Lower lobe of right lung (tissue), 2 donors: ENCODE measurements around the gene WBP4. TPM values are rescaled to one million over a fixed set of nuclear protein-coding genes. Genes with fewer than 3 reads are reported as not detected.

Experiments used
- ATAC-seq, 2 donors: fragments of 200-7000 bp; cut with Tn5 transposase; one replicate each; pipeline ENCODE4 v1.9.1; 2020 to 2022; ENCODE audit warnings: mild to moderate bottlenecking in 2 of 2, moderate library complexity in 2 of 2
- DNase-seq: peaks from one replicate; pipeline ENCODE4 v3.0.0-alpha.2; 2020
- H3K27ac ChIP-seq: fragments of 200-600 bp; one replicate; pipeline ENCODE4 v1.8.0; 2022
- H3K27me3 ChIP-seq: fragments of 200-600 bp; one replicate; pipeline ENCODE4 v1.8.0; 2022; ENCODE audit warnings: low read depth
- H3K36me3 ChIP-seq: fragments of 200-600 bp; one replicate; pipeline ENCODE4 v1.8.0; 2022; ENCODE audit warnings: mild to moderate bottlenecking
- H3K4me1 ChIP-seq: fragments of 200-600 bp; one replicate; pipeline ENCODE4 v1.8.0; 2022
- H3K4me3 ChIP-seq: fragments of 200-600 bp; one replicate; pipeline ENCODE4 v1.8.0; 2022; ENCODE audit warnings: mild to moderate bottlenecking
- H3K9me3 ChIP-seq: fragments of 200-600 bp; one replicate; pipeline ENCODE4 v1.8.0; 2022
- intact Hi-C: fragments of 100-400 bp; cut with DNase I; formaldehyde crosslinking; loops from one replicate; pipeline ENCODE4 v1.11.0; 2022
- total RNA-seq: library from RNA; stranded (reverse); fragmentation: NEBNext Ultra II Directional; extraction: Animal tissue kit (Norgen Biotek cat#: 25700); gene quantifications from one replicate; pipeline ENCODE4 v1.2.1, GENCODE V29; 2021
- TF ChIP-seq, protein P1 (sequence below): fragments of 200-600 bp; IDR thresholded peaks from one replicate; pipeline ENCODE4 v1.8.0; 2022; ENCODE audit warnings: antibody characterized with exemption, mild to moderate bottlenecking
- donor health status: DM: no; HTN: yes; CAD: no; lungs with severe emphysema.

WBP4 gene
- total RNA-seq, 1 donor from 2014 or later, result 10.8 TPM

DNA sequence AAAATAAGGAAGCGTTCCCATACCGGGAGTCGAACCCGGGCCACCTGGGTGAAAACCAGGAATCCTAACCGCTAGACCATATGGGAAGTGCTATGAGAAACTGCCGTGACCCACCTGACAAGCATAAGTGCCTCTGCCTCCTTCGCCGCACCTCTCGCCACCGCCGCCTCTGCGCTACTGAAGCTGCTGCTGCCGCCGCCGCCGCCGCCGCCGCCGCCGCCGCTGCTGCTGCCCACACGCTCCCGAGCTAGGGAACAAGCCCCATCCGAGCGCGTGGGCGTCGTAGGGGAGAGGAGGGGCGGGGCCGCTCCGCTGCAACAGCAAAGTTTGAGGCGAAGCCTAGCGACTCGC, 610 bp upstream of the WBP4 start:
- intact Hi-C loops, result no loop called here
- no peaks in the 10 kb centered on the region for H3K27me3 ChIP-seq
- TF ChIP-seq, protein P1, sequence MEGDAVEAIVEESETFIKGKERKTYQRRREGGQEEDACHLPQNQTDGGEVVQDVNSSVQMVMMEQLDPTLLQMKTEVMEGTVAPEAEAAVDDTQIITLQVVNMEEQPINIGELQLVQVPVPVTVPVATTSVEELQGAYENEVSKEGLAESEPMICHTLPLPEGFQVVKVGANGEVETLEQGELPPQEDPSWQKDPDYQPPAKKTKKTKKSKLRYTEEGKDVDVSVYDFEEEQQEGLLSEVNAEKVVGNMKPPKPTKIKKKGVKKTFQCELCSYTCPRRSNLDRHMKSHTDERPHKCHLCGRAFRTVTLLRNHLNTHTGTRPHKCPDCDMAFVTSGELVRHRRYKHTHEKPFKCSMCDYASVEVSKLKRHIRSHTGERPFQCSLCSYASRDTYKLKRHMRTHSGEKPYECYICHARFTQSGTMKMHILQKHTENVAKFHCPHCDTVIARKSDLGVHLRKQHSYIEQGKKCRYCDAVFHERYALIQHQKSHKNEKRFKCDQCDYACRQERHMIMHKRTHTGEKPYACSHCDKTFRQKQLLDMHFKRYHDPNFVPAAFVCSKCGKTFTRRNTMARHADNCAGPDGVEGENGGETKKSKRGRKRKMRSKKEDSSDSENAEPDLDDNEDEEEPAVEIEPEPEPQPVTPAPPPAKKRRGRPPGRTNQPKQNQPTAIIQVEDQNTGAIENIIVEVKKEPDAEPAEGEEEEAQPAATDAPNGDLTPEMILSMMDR, result no peak
- peak overlapping the region; percentile 81 for H3K4me3 ChIP-seq
- peaks cover 7% of the 10 kb centered on the region for H3K36me3 ChIP-seq
- peak overlapping the region; percentile 98 for H3K27ac ChIP-seq
- ATAC-seq (peak; percentile 78 to 79), DNase-seq (peak; percentile 93)
- H3K4me1 ChIP-seq, result peaks cover 71% of the 10 kb centered on the region
- H3K9me3 ChIP-seq, result no peaks in the 10 kb centered on the region

DNA sequence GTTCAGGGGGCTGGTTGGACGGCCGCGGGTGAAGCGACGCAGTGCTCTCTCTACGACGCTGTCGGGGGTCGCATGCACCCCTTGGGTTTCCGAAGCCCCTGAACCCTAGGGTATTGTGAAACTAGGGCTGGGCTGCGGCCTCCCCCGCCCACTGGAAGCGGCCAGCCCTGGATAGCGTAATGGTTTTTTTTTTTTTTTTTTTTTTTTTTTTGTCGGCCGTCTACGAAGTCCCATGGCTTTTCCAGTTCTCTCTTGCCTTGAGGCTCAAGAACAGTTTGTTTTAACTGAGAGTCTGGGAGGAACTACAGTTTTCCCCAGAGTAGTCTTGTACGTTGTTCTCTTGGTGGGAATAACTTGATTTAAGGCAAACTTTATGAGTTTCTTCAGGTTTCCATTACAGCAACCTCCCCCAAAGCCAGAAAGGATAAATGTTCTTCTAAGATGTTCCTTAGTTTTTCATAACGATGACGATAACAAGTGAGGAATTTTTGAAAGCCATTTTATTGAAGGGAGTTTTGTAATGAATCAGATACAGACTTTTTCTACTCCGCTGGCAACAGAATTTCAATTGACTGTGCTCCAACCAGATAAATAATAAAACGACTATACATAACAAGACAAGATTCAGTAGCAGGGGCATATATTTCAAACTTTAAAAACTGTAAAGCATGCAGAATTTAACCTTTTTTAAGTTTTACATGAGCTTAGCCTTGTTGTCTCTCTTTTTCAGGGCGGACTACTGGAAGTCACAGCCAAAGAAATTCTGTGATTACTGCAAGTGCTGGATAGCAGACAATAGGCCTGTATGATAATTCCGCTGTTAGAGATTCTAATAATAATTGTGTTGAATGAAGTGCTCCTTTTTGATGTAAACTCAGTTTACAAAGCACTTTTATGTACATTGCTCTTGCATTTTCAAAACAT, 867 bp downstream of the WBP4 start:
- Histone ChIP-seq H3K27ac (peak overlapping the region; percentile 98), H3K4me1 (peaks cover 57% of the 10 kb centered on the region), H3K9me3 (no peaks in the 10 kb centered on the region), H3K27me3 (no peaks in the 10 kb centered on the region), H3K36me3 (peaks cover 22% of the 10 kb centered on the region), H3K4me3 (peak overlapping the region; percentile 81)
- DNase-seq (no peak), ATAC-seq (peak; percentile 49 to 62)
- intact Hi-C loops, result no loop called here
- TF ChIP-seq, protein P1, result no peak

DNA sequence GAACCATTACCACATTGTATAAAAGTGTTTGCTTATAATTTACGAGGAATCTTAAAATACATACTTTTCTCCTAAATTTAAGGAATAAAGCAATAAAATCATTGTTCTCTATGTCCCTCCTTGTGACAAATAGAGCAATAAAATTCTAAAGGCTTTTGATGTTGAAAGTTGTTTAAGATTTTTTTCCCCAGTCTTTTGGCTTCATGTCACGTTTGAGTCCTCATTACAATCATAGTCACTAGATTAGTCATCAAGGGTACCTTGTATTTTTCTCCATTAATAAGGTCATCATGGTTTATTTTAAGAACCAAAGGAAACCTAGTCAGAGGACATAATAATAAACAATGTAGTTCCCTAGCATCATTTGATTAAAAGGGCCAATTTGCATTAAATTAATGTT, 3.2 kb downstream of the WBP4 start:
- Histone ChIP-seq H3K27me3 (no peaks in the 10 kb centered on the region), H3K4me1 (peaks cover 35% of the 10 kb centered on the region), H3K36me3 (peaks cover 45% of the 10 kb centered on the region), H3K27ac (no peak overlapping the region), H3K9me3 (no peaks in the 10 kb centered on the region), H3K4me3 (no peak overlapping the region)
- DNase-seq (no peak), ATAC-seq (no peak)
- intact Hi-C loops, result no loop called here
- TF ChIP-seq, protein P1, result no peak

DNA sequence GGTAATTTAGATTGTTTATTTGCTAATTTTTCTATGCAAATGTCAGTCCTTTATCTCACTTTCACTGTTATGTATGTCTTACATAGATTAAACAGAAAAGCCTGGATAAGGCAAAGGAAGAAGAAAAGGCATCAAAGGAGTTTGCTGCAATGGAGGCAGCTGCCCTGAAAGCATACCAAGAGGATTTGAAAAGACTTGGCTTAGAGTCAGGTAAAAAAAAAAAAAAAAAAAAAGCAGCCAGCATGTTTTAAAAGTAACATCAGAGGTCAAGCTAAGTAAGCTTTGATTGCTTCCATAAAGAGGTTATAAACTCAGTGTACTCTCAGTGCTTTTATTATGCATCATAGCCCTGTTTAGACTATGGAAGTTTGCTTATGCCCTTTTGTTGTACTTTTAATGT, 3.8 kb downstream of the WBP4 start:
- TF ChIP-seq, protein P1, result no peak
- Histone ChIP-seq H3K27ac (no peak overlapping the region), H3K36me3 (peaks cover 51% of the 10 kb centered on the region), H3K9me3 (no peaks in the 10 kb centered on the region), H3K4me3 (no peak overlapping the region), H3K27me3 (no peaks in the 10 kb centered on the region), H3K4me1 (peaks cover 35% of the 10 kb centered on the region)
- no peak for DNase-seq
- no peak for ATAC-seq
- intact Hi-C loops, result no loop called here

DNA sequence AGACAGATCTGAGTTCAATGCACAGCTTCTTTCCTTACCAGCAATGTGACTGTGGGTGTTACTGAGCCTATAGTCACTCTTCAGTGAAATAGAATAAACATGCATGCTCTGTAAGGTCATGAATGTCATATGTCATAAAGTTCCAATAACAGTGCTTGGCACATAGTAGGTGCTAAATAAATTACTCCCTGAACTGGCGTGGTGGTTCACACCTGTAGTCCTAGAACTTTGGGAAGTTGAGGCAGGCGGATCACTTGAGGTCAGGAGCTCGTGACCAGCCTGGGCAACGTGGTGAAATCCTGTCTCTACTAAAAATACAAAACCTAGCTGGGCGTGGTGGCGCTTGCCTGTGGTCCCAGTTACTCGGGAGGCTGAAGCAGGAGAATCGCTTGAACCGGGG, 13.2 kb downstream of the WBP4 start:
- intact Hi-C loops, result loop anchor here (10.0 kb wide), 1 partner anchor 150 kb away; no protein-coding TSS in a partner anchor
- H3K27ac ChIP-seq, result no peak overlapping the region
- DNase-seq, result no peak
- no peak overlapping the region for H3K4me3 ChIP-seq
- ATAC-seq, result no peak
- TF ChIP-seq, protein P1, result no peak
- H3K4me1 ChIP-seq, result no peaks in the 10 kb centered on the region
- no peaks in the 10 kb centered on the region for H3K27me3 ChIP-seq
- H3K9me3 ChIP-seq, result no peaks in the 10 kb centered on the region
- H3K36me3 ChIP-seq, result peaks cover 96% of the 10 kb centered on the region
